ENCODE results near the gene EPC1. TPM values are rescaled to one million over a fixed set of nuclear protein-coding genes. Genes with fewer than 3 reads are reported as not detected.
"Not testable (repeated sequence)": the region's sequence is repeated elsewhere in the genome, so short reads cannot be mapped to it uniquely, and the experiment has no call there.

The EPC1 gene, protein sequence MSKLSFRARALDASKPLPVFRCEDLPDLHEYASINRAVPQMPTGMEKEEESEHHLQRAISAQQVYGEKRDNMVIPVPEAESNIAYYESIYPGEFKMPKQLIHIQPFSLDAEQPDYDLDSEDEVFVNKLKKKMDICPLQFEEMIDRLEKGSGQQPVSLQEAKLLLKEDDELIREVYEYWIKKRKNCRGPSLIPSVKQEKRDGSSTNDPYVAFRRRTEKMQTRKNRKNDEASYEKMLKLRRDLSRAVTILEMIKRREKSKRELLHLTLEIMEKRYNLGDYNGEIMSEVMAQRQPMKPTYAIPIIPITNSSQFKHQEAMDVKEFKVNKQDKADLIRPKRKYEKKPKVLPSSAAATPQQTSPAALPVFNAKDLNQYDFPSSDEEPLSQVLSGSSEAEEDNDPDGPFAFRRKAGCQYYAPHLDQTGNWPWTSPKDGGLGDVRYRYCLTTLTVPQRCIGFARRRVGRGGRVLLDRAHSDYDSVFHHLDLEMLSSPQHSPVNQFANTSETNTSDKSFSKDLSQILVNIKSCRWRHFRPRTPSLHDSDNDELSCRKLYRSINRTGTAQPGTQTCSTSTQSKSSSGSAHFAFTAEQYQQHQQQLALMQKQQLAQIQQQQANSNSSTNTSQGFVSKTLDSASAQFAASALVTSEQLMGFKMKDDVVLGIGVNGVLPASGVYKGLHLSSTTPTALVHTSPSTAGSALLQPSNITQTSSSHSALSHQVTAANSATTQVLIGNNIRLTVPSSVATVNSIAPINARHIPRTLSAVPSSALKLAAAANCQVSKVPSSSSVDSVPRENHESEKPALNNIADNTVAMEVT
- total RNA-seq = 10 to 100 TPM; 21.0 to 23.0 TPM
- long read RNA-seq, partial matches to known transcripts = 2 of 3 reads
- long read RNA-seq, other reads (novel, unspliced or antisense) = 0 of 3 reads

DNA sequence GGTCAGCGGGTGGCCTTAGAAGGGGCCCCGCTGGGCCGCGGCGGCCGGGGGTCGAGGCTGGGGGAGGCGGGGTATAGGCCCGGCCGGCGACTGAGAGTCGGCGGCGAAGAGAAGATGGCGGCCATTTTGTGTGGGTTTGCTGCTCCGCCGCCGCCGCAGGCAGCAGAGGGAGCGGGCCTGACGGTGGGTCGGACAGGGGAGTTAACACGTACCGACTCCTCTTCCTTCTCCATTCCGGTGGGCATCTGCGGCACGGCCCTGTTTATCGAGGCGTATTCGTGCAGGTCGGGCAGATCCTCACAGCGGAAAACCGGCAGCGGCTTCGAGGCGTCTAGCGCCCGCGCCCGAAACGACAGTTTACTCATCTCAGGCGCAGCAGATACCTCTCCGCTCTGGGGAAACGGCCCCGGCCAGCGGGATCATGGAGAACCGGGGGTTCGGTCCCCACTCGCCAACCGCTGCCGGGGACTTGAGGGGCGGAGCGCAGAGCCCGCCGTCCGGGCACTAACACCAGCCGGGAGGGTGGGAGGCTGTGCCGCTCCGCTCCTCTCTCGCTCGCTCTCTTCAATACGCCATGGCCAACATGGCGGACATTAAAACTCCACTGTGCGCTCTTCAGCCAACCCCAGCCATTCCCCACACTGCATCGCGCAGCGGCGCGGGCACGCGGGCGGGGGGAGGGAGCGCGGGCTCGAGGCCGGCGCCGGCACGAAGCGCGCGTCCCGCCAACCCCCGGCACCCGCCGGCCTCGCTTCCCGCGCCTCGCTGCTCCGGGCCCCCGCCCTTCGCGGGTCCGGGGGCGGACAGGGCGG lies at the start of gene EPC1:
EPC1 (minus strand) TSS at position 608 of the 812 bp plus-strand sequence; CDS start at position 365, 243 bp downstream.
- intact Hi-C loops (cut with DNase I) = loop anchor here (2.0 to 5.0 kb wide), 2 partner anchors 89 to 92 kb away; no protein-coding TSS in a partner anchor
- ATAC-seq (peak; percentile 94 to 96), DNase-seq (peak; percentile 88)

DNA sequence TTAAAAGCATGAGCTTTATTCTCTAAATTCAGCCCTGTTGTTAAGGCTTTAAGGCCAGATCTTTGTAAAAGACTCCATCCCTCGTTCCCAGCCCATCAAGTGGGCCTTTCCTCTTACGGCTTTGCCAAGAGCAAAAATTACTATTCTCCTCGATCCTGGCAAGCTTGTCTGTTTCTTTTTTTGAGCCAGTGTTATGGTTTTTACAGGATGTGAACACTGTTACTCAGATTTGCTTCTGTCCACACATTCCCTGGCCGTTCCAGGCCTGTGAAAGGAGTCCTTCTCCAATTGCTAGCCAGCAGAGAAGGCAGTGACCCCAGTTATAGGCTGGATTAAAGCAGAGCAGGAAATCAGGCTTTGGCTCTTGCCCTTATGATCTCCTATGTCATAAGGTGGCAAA lies 47.0 kb upstream of the EPC1 start:
- intact Hi-C loops (cut with DNase I) = no loop called here
- ATAC-seq (no peak), DNase-seq (no peak)

DNA sequence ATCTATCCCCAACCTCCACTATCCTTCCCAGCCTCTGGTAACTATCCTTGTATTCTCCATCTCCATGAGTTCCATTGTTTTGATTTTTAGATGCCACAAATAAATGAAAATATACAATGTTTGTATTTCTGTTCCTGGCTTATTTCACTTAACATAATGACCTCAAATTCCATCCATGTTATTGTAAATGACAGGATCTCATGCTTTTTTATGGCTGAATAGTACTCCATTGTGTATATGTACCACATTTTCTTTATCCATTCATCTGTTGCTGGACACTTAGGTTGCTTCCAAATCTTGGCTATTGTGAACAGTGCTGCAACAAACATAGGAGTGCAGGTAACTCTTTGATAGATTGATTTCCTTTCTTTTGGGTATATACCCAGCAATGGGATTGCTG lies 45.3 kb upstream of the EPC1 start:
- DNase-seq; ATAC-seq; intact Hi-C loops (cut with DNase I): not testable (repeated sequence)

DNA sequence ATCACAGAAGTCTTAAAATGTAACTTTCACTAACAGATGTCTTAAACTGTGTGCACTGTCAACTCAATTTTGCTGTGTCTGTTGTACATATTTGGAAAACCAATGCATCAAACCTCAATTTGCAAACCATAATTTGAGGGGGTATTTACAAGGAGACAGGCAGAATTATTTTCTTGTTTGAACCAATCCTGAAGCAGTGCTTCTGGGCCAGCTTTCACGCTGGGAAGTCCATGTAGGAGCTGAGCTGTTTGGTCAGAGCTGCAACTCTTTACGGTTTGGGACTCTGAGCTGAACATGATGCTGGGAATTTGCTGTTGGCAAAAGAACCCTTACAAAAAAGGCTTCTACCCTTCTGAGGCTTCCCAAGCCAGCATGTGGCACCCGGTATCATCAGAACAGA lies 43.2 kb upstream of the EPC1 start:
- ATAC-seq (no peak), DNase-seq (no peak)
- intact Hi-C loops (cut with DNase I) = no loop called here

DNA sequence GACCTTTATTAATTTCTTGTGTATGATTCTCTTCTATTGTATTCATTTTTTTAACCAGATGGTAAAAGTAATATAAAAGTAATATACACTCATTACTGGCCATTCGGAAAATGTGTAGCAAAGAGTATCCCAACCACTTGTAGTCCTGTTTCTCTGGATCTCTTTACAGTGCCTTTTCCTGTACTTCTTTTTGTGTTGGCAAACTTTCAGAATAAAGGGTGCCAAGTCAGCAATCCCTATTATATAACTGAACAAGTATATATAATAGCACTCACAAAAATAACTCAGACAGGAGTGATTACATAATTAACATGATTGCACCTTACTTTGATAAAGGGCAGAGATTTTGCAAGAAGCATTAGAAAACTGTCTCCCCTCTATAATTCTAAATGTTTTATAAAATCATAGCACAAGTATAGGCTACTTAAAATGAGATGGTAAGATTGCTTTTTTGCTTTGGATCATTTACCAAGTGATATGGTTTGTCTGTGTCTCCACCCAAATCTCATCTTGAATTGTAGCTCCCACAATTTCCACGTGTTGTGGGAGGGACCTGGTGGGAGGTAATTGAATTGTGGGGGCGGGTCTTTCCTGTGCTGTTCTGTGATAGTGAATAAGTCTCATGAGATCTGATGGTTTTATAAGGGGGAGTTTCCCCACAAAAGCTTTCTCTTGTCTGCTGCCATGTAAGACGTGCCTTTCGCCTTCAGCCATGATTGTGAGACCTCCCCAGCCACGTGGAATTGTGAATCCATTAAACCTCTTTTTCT lies 41.5 kb upstream of the EPC1 start:
- no peak for ATAC-seq
- intact Hi-C loops (cut with DNase I) = no loop called here
- no peak for DNase-seq

DNA sequence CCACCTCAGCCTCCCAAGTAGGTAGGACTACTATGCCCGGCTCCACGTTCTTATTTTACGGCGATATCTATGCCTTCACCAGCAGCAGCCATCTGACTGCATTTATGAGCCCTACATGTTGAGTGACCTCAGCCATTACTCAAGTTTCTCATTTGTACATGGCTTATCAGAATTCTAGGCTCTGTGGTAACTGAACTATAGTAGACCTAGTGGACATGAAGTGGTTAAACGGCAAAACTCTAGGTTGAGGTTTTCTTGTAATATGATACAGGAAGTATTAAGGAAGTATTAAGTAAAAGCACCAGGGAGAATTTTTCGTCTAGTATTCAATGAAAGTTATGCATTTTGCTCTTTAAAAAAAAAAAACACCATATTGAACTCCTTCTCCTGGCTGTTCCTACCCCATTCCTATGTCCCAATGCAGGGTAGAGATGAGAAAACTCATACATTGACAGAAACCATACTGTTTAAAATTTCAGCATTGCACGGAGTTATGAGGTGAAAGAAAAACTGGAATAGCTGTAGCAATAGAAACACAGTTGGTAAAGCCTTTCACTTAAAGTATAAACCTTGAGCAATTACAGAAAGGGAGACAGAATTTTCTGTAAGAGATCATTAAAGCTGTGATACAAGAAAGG lies 39.8 kb upstream of the EPC1 start:
- ATAC-seq (no peak), DNase-seq (no peak)
- intact Hi-C loops (cut with DNase I) = no loop called here

DNA sequence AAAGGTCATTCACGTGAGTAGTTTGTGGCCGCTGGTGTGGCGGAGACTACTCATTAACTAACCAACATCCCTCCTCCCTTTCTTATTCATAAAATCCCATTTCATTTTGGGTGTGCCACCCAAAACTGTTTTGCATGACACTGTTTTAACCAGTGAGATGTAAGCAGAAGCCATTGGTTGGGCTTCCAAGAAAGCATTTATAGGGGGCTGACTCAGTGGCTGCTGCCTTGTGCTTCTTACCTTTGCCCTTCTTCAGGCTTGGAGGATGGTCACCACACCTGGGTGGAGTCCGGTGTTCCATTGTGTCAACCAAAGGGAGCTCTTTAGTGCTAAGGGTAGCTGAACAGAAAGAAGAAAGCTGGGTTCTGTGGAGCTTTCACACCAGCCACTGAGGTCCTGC lies 37.2 kb upstream of the EPC1 start:
- ATAC-seq (no peak), DNase-seq (no peak)
- intact Hi-C loops (cut with DNase I) = no loop called here

DNA sequence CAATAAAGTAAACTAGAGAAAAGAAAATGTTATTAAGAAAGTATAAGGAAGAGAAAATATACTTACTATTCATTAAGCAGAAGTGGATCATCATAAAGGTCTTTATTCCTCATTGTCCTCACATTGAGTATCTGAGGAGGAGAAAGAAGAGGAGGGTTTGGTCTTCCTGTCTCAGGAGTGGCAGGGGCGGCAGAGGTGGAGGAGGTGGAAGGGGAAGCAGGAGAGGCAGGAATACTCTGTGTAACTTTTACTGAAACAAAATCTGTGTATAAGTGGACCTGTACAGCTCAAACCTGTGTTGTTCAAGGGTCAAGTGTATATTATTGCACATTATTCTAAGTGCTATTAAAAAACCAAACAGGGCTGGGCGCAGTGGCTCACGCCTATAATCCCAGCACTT lies 34.2 kb upstream of the EPC1 start:
- DNase-seq (no peak), ATAC-seq (no peak)
- intact Hi-C loops (cut with DNase I) = no loop called here

DNA sequence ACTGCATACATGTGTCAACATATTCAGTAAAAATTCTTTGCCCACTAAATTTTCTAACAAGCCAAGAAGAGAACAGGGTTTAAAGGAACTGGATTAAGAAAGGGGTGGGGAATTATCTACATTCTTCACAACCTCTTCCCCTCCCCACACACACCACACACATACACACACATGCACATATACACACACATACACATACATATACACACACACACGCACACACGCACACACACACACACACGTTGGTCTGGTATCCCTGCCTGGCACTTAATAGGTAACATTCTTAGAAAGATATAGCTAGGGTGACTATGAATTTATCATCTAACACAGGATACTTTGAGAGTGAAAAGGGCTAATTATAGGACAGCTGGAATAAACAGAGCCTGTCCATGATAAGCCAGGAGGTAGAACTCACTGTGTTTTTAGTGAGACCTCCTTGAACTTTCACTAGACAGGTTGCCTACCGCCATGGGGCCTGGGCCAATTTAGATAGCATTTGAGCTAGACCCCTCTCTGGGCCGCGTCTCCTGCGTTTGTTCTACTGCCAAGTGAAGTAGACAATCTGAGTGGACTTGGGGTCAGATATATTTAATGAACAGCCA lies 33.1 kb upstream of the EPC1 start:
- intact Hi-C loops (cut with DNase I) = loop anchor here in 1 of 2 donors (2.0 kb wide), 1 partner anchor 67 kb away; the partner anchor contains the start of gene CCDC7
- peak in 1 of 2 donors; percentile 2 for ATAC-seq
- no peak for DNase-seq

DNA sequence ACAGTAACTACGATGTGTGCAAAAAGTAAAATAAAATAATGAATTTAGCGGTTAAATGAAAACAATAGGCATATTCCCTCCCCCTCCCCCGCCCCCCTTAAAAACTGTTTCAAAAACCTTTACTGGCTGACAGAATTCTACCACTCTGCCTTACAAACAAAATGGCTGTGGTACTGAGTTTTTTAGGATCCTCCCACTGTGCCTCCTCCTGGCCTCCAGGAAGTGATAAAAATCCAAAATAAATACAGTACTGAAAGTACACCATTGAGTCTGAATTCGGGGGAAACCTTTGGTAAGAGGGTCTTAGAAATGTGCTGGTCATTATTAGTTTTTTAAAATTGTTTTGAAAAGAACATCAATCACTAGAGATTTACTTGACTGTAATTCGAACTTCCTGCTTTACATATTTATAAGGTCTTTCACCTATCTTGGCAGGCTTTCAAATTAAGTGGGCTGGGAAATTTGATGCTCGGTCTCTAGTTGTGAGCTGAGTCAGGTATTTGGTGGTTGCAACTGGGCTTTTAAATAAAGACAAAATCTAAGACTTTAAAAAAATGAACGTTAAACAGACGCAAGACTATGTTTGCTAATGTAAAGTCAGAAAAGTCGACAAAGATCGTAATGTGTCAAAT lies 32.5 kb upstream of the EPC1 start:
- DNase-seq = no peak
- intact Hi-C loops (cut with DNase I) = loop anchor here in 1 of 2 donors (2.0 kb wide), 1 partner anchor 67 kb away; the partner anchor contains the start of gene CCDC7
- peak; percentile 73 to 82 for ATAC-seq

DNA sequence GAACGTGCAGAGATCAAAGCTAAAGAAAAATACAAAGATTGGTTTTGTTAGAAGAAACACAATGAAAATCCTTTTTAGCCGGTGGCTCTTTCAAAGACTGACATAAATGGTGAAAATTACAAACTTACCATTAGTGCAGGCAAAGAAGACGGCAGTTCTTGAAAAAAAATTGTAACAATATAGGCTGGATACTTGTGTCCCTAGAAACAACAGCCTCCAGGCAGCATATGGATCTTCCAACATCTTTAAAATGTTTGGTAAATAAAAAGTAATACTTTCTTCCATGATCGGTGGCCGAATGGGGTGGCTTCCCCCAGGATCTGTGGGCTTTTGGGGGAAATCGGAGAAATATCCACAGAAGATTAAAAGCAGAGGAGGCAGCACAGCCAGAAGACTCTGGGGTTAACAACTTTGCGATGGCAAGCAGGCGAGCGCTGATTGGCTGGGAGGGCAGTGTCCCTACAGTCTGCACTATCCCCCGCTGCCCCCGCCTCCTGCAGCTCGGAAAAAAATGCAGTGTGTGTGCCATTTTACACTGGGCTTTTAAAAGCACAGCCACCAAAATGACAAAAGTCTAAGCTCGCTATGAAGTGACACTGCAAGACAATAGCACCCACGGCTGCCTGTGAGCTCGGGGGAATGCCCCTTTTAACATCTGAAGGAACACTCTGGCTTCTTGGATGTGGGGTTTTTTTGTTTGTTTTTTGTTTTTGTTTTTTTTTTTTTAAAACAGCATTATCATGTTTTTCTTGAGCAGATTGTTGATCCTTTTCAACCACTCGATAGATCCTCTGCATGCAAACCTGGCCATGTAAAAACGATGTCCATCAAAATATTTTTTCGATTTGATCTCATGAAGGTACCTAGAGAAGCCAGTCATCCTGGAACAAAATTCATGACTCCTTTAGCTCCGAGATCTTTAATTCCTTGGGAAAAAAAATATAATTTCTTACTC lies 31.7 kb upstream of the EPC1 start:
- intact Hi-C loops (cut with DNase I) = loop anchor here in 1 of 2 donors (2.0 kb wide), 1 partner anchor 68 kb away; the partner anchor contains the start of gene CCDC7
- DNase-seq (peak; percentile 94), ATAC-seq (peak; percentile 99)

DNA sequence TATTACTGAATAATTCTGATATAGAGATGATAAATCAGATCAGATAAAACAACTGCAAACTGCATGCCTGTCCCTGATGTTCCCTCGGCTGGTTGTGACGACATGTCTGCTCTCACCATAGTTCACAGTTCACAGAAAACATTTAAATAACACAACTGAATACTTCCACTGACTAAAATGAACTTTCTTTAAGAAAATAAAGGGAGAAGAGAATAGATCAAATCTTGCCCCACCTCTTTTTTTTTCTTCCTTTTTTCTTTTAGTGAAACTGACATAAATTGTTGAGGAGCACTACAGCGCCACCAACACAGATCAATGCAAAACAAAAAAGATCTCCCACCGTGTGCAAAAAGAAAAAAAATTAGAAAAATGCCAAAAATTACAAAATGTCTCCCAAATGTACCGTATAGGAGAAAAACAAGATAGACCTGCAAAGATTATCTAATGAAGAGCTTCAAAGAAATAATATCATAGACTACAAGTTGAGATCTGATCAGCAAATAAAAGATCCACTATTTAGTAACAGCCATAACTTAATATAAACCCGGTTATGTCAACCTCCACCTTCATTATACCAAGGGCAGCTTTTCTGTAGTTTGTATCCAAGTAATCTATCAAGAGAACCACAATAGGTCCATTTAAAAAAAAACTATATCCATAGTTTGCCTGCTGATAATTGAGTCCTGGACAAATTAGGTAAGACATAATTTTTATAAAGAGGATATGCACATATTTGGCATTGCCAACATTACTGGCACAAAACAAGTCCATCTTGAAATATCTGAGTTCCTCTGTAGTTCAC lies 30.7 kb upstream of the EPC1 start:
- ATAC-seq (peak in 1 of 2 donors; percentile 22), DNase-seq (no peak)
- intact Hi-C loops (cut with DNase I) = loop anchor here in 1 of 2 donors (2.0 kb wide), 1 partner anchor 69 kb away; the partner anchor contains the start of gene CCDC7

DNA sequence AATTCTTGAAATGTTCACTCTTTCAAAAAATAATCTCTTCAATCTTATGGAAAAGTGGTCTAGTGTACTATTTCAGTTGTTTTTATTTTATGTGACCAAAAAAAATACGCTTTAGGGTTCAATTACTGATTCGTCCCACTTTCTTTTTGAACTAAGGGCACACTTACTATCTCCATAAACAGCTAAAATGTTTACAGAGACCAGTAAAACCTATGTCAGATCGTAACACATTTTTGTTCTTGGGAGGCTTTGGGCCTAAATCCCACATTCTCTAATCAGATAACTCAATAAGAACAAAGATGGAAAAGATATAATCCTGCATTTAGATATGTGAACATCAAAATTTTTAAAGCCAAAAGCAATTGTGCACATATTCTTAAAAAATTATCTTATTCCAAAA lies 29.8 kb upstream of the EPC1 start:
- intact Hi-C loops (cut with DNase I) = no loop called here
- no peak for ATAC-seq
- no peak for DNase-seq

DNA sequence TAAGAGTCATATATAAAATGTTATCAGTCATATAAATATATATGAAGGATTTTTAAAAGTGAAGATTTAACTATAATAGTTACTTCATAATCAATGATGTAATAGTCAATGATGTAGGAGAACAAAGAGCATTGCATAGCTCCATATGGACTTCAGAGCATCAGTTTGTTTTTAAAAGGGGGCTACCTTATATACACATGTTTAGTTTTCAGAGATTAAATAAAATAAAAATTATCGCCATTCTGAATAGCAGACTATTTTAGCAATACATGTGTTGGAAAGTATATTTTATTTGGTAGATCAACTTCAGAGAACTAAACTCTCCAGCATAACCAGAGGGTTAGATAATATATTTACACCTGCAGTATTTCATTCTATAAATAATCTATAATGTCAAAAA lies 29.1 kb upstream of the EPC1 start:
- DNase-seq (no peak), ATAC-seq (no peak)
- intact Hi-C loops (cut with DNase I) = no loop called here

DNA sequence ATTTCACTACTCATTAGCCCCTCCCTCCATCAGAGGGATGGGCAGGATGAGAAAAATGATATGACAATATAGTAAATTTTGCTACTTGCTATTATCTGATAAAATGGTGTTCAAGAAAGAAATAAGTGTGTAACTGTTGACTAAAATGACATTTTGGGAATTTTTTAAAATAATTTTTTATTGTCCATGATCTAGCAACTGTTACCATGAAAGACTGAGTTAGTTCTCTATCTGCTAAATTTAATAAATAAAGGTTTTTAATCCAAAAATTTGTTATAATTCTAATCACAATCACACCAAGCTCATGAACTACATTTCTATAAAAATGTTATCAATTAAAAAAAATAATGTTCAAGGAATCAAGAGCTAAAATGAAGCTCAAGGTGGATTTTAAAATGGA lies 28.7 kb upstream of the EPC1 start:
- intact Hi-C loops (cut with DNase I) = no loop called here
- no peak for ATAC-seq
- DNase-seq = no peak

All from left cardiac atrium (tissue), 4 donors.